ENCODE measurements around the gene GRAMD2A. TPM values are rescaled to one million over a fixed set of nuclear protein-coding genes. Genes with fewer than 3 reads are reported as not detected.

GRAMD2A gene
- total and polyA plus RNA-seq, 10 of the 15 experiments (the other 5 are each of a cell fraction or from before 2014, with no cell fraction given): 0.02 to 0.35 TPM; not detected in 8

DNA sequence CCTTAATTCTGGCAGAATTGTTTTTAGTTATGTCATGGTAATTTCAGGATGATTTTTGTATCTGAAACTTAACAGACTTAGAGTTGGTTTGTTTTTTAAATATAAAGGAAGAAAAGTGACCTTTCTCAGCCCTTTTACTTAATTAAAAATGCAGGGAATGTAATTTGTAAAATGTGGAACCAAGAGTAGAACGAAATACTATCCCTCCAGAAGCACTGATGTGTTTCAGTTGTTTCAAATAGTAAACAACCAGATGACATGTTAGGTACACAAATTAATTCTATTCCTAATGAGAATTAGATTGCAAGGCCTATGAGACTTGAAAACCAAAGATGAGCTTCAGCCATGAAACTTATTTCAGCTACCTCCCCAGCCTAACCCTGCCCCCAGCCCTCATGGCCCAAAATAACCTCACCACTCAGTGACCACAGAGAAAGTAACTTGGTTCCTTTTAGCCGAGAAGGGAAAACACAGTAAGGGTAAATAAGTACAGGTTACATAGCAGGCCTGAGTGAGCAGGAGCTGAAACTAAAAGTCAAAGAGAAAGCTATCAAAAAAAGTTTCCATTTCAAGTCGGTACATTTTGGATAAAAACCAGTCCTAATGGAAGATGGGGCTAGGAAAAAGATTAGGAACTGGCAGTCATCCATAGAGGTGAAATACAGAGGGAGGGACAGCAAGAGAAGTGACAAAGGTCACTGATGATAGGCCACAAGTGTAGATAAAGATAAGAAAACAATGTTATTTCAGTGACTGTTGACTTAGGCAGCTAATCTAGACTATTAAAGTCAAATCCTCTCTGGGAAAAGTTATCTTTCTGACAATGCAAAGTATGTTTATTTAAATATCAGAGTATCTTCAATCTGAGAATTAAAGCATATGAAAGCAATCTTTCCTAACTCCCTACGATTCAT, 56.2 kb downstream of the GRAMD2A start (continued):
- 0 out of 2 replicates have a peak, but pooled peaks have one; percentile 41 for TF ChIP-seq REST (IDR thresholded peaks at IDR 0.05; ENCODE audit: low read depth, low read length)
- TF ChIP-seq NKRF (conservative IDR thresholded peaks at IDR 0.05): no peak
- 0 out of 2 replicates have a peak, but pooled peaks have one; percentile 83 for TF ChIP-seq ASH2L (IDR thresholded peaks at IDR 0.05; ENCODE audit: borderline replicate concordance, low read depth)
- peak; percentile 87 for TF ChIP-seq CREM (IDR thresholded peaks at IDR 0.05; ENCODE audit: low read depth)
- peak; percentile 40; the same call in 1 of the 2 replicates for TF ChIP-seq RAD21 (IDR thresholded peaks at IDR 0.05; ENCODE audit: insufficient read depth, low read depth, low read length)
- peak; percentile 42; the same call in 1 of the 2 replicates for TF ChIP-seq BACH1 (IDR thresholded peaks at IDR 0.05; ENCODE audit: borderline replicate concordance)
- TF ChIP-seq JUNB (IDR thresholded peaks at IDR 0.05): peak; percentile 74
- TF ChIP-seq POLR2A (IDR thresholded peaks at IDR 0.05; ENCODE audit: low read depth, low read length): no peak
- TF ChIP-seq LARP7 (IDR thresholded peaks at IDR 0.05): no peak
- peak; percentile 56; the same call in 1 of the 2 replicates for TF ChIP-seq PML (IDR thresholded peaks at IDR 0.05; ENCODE audit: low read length)
- TF ChIP-seq CEBPB (IDR thresholded peaks at IDR 0.05; ENCODE audit: borderline replicate concordance in 1 of 2, low read depth in 2 of 2, low read length in 2 of 2): peak in 1 of 2 experiments; percentile 70; a peak in 1 of 4 replicates
- no peak for TF ChIP-seq RBBP5 (conservative IDR thresholded peaks at IDR 0.05)
- TF ChIP-seq POLR2AphosphoS2 (IDR thresholded peaks at IDR 0.05; ENCODE audit: low read depth, low read length): no peak
- TF ChIP-seq GATAD2B (conservative IDR thresholded peaks at IDR 0.05; ENCODE audit: low read depth): 0 out of 2 replicates have a peak, but pooled peaks have one; percentile 26
- TF ChIP-seq CTCF (IDR thresholded peaks at IDR 0.05 in 2 of 3, conservative IDR thresholded peaks at IDR 0.05 in 1 of 3; ENCODE audit: control insufficient read depth in 2 of 3, extremely low read depth in 1 of 3, insufficient read depth in 1 of 3, low read depth in 3 of 3, low read length in 3 of 3): no peak
- no peak for TF ChIP-seq CHD4 (IDR thresholded peaks at IDR 0.05)
- TF ChIP-seq TCF12 (IDR thresholded peaks at IDR 0.05; ENCODE audit: low read depth, low read length): 0 out of 2 replicates have a peak, but pooled peaks have one; percentile 59
- TF ChIP-seq FOXM1 (IDR thresholded peaks at IDR 0.05; ENCODE audit: low read depth, low read length): peak; percentile 94
- TF ChIP-seq ZNF274 (IDR thresholded peaks at IDR 0.05; ENCODE audit: insufficient read depth, insufficient read length): no peak
- TF ChIP-seq MXI1 (IDR thresholded peaks at IDR 0.05; ENCODE audit: low read depth, low read length): no peak
- no peak for TF ChIP-seq PAX8 (IDR thresholded peaks at IDR 0.05)
- TF ChIP-seq CBX5 (IDR thresholded peaks at IDR 0.05; ENCODE audit: low read depth): peak; percentile 84; the same call in 1 of the 2 replicates
- TF ChIP-seq NBN (IDR thresholded peaks at IDR 0.05): peak; percentile 83
- no peak; the same call in 1 of the 2 replicates for TF ChIP-seq SMARCA5 (IDR thresholded peaks at IDR 0.05)
- TF ChIP-seq SREBF2 (IDR thresholded peaks at IDR 0.05; ENCODE audit: low read length): no peak
